HG03575 (cell line): Measurements from ENCODE around the gene FAM89B.

Experiments used
- ATAC-seq: cut with Tn5 transposase; IDR thresholded peaks from one replicate; pipeline ENCODE4 v1.9.1; 2021; ENCODE audit not compliant: unreplicated experiment, insufficient number of reproducible peaks, low FRiP score; ENCODE audit errors: extremely low read depth

FAM89B gene

GRCh38 chr11:65538232-65538914 lies 34.0 kb upstream of the FAM89B start:
- no peak for ATAC-seq

- ATAC-seq = no peak
Observed at GRCh38 chr11:65538915-65539743, 33.2 kb upstream of the FAM89B start.

DNA sequence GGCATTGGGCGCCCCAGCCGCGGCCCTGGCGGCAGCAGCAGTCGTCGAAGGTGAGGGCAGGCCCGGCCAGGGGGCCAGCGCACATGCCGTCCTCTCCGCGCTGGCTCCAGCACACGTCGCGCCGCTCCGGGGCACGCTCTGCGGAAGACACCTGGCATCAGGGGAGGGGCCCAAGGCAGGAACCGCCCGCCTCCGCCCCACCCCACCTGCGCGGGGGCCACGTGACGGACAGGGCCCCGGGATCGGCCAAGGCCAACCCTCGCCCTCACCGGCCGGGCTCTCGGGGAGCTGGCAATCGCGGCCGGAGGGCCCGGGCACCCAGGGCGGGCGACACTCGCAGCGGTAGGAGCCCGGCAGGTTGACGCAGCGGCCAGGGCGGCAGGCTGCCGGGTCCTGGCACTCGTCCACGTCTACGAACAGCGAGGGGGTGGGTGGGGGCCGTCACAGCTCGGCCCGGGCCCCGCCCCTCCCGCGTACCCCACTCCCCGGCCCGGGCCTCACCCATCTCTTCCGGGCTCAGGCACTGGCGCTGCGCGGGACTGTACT lies 32.5 kb upstream of the FAM89B start:
- no peak for ATAC-seq

DNA sequence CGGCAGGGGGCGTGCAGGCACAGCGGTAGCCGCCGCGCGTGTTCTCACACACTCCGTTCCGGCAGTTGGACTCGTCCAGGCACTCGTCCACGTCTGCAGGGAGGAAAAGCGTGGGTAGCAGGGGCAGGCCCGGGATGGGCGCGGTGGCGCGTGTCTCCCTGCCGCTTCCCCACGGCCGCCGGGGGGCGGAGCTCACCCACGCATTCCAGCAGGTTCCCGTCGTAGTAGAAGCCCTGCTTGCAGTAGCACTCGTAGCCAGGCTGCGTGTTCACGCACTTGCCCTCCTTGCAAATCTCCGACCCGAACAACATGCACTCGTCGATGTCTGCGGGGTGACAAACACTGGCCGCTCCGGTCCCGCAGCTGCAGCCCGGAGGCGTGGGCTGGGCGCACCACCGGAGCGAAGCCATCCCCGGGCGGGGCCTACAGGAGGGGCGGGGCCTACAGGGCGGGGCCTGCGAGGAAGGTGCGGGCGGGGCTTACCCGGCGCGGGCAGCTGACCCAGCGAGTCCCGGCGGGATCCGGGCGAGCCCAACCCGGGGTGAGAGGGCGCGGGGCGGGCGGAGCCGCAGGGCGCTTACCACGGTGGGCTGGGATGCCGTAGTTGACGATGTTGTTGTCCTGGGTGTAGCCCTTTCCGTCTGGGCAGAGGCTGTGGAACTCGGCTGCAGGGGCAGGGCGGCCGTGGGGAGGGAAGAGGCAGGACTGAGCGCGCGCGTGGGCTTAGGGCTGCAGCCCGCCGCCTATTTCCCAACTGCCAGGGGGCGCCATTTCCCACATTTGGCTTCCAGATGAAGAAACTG lies 31.8 kb upstream of the FAM89B start:
- no peak for ATAC-seq

DNA sequence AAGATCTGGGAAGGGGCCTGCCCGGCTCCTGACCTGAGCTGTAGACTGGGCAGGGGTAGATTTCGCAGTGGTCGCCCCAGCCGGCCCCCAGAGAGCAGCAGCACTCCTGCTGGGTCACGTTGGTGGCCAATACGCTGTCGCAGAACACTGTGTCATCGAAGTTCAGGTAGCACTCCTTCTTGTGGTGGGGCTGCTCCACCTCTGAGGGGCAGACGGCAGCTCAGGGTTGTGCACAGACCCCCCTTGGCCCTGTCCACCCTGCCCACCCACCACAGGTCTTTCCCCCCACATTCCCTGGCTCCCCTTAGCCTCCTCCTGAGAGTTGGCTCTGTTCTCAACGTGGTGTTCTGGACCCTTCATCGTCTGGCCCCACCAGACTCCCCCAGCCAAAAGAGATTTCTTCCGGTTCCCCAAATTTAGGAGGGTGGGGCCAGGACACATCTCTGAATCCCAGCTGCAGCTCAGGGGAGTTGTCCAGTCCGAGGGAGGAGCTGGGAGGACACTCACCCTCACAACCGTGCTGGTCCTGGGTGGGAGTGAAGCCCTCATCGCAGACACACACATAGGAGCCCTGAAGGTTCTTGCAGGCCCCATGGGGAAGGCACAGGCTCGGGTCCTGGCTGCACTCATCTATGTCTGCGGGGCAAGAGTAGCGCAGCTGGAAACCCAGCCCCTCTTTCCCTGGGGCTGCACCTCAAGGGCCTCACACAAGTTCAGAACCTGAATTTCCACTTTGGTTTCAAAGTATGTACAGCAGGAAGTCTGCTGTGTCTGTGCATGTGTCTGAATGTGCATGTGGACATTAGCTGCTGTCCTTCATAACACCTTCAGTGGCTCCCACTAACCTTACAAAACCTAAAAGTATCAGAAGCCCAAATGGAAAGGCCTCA lies 31.0 kb upstream of the FAM89B start:
- ATAC-seq = no peak

DNA sequence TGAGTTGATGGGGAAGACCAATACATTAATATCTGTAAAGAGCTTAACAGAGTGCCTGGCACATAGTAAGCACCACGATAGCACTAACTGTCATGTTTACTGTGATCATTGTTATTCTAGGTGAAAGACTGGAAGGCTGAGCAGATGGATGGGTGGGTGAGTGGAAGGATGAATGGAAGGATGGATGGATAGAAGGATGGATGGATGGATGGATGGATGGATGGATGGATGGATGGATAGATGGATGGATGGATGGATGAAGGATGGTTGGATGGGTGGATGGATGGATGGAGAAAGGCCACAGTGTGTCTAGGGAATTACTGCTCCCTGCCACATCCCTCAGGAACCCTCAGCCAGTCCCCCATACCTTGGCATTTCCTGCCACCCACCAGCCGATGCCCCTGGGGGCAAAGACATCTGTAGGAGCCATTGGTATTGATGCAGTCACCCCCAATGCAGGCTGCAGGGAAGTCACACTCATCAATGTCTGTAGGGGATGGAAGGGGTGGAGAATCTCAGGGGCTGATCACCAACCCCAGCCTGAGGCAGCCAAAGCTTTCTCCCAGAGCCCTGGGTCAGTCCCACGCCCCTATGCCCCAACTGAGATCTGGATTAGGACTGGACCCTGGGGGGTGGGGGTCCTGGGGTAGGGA lies 29.5 kb upstream of the FAM89B start:
- no peak for ATAC-seq

GRCh38 chr11:65545853-65546216 lies 26.5 kb upstream of the FAM89B start:
- no peak for ATAC-seq

DNA sequence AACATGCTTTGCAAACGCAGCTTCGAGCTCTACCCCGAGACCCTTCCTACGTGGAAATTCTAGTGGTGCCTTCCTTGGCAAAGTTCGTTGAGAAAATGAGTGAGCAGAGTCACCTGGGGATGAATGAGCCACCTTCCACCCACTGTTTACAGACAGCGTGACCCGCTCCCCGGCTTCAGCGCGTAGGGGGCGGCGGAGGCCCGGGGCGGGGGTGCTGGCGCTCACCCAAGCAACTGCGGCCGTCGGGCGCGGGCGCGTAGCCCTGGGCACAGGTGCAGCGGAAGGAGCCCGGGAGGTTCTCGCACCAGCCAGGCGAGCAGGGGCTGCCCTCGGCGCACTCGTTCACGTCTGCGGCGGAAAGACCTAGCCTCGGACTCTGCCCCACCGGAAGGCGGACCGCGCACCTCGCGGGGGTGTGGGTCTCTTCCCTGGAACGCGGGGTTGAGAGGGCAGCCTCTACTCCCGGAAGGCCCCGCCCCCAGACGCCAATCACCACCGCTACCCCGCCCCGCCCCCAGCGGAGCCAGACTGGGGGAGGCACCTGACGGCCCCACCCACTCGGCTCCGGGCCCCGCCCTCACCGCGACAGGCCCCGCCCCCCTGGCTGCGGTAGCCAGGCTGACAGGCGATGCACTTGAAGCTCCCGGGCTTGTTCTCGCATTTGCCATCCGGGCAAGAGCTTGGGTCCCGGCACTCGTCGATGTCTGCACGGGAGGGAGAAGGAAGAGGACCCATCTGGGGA lies 25.9 kb upstream of the FAM89B start:
- ATAC-seq = no peak

DNA sequence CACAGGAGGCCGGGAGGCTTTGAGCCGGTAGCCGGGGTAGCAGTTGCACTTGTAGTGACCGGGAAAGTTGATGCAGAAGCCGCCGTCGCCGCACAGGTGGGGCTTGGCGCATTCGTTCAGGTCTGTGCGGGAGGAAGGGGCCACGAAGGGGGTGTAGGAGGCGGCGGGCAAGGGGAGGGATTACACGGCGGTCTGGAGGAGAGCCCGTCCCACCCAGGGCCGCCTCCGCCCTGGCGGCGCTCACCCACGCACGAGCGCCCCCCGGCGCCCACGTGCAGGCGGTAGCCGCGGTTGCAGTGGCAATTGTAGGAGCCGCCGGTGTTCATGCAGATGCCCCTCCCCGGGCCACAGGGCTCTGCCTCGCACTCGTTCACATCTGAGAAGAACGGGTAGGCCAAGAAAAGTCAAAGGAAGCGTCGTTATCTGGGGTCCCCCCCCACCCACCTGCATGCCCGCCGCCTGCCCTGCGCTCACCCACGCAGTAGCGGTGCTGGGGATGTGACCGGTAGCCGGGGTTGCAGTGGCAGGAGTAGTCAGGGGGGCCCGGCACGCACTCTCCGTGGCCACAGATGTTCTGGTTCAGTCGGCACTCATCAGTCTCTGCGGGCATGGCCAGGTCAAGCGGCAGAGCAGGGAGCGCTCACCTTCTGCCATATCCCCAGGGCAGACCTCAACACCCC lies 24.8 kb upstream of the FAM89B start:
- ATAC-seq = no peak

- ATAC-seq = no peak
Observed at GRCh38 chr11:65548395-65548794, 23.9 kb upstream of the FAM89B start.

- no peak for ATAC-seq
Observed at GRCh38 chr11:65549096-65549495, 23.2 kb upstream of the FAM89B start.

- no peak for ATAC-seq
Observed at GRCh38 chr11:65551572-65552387, 20.6 kb upstream of the FAM89B start.

- ATAC-seq = no peak
Observed at GRCh38 chr11:65552388-65552951, 19.9 kb upstream of the FAM89B start.

GRCh38 chr11:65553301-65554001 lies 18.9 kb upstream of the FAM89B start:
- no peak for ATAC-seq

DNA sequence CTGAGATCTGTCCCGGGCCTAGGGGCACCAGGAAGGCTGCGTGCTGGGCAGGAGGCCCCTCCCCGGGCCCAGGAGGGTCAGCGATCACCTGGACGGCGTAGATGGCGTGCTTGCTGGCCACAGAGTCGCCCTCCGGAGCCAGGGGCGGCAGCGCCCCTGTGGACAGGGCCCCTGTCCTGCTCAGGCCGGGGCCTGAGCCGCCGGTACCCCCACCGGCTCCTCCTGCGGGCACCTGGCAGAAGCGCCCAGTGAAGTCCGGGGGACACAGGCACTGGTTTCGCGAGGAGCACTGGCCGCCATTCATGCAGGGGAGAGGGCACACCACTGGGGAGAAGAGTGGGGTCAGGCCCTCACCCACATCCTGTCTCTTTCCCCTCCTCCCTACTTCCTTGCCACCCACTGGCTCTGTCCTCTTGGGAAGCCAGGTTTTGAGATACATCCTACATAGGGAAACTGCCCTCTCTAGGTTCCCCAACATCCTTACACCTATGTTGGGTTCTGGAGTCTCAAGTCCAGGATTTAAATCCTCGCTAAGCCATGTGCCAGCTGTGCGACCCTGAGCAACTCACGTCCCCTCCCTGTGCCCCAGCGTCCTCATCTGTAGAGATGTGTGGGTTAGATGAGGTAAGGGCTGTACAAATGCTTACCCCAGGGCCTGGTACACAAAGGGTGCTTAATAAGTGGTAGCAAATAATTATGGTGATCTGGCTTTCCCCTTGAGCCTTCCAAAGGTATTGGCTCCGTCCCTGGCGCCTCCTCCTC lies 18.1 kb upstream of the FAM89B start:
- ATAC-seq = no peak
